H1 (cell line): Measurements from ENCODE around the gene ADAM12. TPM values are rescaled to one million over a fixed set of nuclear protein-coding genes. Genes with fewer than 3 reads are reported as not detected.

Source experiments
- CTCF ChIA-PET: fragments of 300-600 bp; sonication (Branson Sonifier 250); formaldehyde crosslinking; loops from one replicate; lab custom pipeline; 2021; ENCODE audit not compliant: partially characterized antibody; lab: Charles Lee
- POLR2A ChIA-PET: fragments of 300-600 bp; sonication (Branson Sonifier 250); formaldehyde crosslinking; loops from one replicate; lab custom pipeline; 2021; ENCODE audit warnings: inconsistent platforms; ENCODE audit not compliant: partially characterized antibody; lab: Charles Lee
- DNase-seq, 2 experiments: peaks; one replicate each; pipeline versions ENCODE4 v3.0.0 to v3.0.0-alpha.2; 2010 to 2022; ENCODE audit warnings: low spot score in 2 of 2, low read depth in 1 of 2, mixed read lengths in 1 of 2
- FAIRE-seq: peaks from 2 replicates; lab custom pipeline; 2011; peaks lifted over from hg19 to GRCh38; lab: Jason Lieb, UNC
- H2AFZ ChIP-seq: 2 replicates; pipeline ENCODE4 v1.8.1; 2012; ENCODE audit warnings: low read length, inconsistent platforms
- H2AK5ac ChIP-seq: 2 replicates; pipeline ENCODE4 v1.6.1; 2013; ENCODE audit warnings: low read depth, low read length
- H2BK120ac ChIP-seq: replicated peaks from 2 replicates; pipeline ENCODE3; 2013; ENCODE audit warnings: low read depth, low read length, inconsistent platforms
- H2BK12ac ChIP-seq: 2 replicates; pipeline ENCODE4 v1.6.1; 2013; ENCODE audit warnings: low read depth, low read length
- H2BK15ac ChIP-seq: 2 replicates; pipeline ENCODE4 v1.6.1; 2013; ENCODE audit warnings: low read length
- H2BK20ac ChIP-seq: 2 replicates; pipeline ENCODE4 v1.6.1; 2013; ENCODE audit warnings: low read length
- H2BK5ac ChIP-seq: 2 replicates; pipeline ENCODE4 v1.6.1; 2013; ENCODE audit warnings: low read depth, low read length
- H3K14ac ChIP-seq: 2 replicates; pipeline ENCODE4 v1.6.1; 2013; ENCODE audit warnings: inconsistent platforms; ENCODE audit not compliant: insufficient read length
- H3K18ac ChIP-seq: 2 replicates; pipeline ENCODE4 v1.6.1; 2013; ENCODE audit warnings: low read length; ENCODE audit errors: extremely low read depth
- H3K23ac ChIP-seq: 2 replicates; pipeline ENCODE4 v1.6.1; 2013; ENCODE audit warnings: inconsistent platforms; ENCODE audit not compliant: insufficient read length
- H3K23me2 ChIP-seq: 2 replicates; pipeline ENCODE4 v1.6.1; 2013; ENCODE audit warnings: low read depth, low read length
- H3K27ac ChIP-seq: 2 replicates; pipeline ENCODE4 v1.6.1; 2011; ENCODE audit warnings: low read depth, low read length, inconsistent platforms
- H3K27me3 ChIP-seq, 4 experiments: replicated peaks in 1 of 4; 1 replicate in 1 of 4; 2 replicates in 3 of 4; pipeline versions ENCODE4 v1.6.1 to v1.8.1; 2011 to 2013; ENCODE audit warnings: low read length in 3 of 4, mild to moderate bottlenecking in 3 of 4, inconsistent platforms in 2 of 4, mixed read lengths in 2 of 4, moderate library complexity in 1 of 4; ENCODE audit not compliant: control insufficient read depth in 3 of 4, insufficient read depth in 3 of 4; ENCODE audit errors: extremely low read depth in 1 of 4
- H3K36me3 ChIP-seq, 4 experiments: 2 replicates each; pipeline versions ENCODE4 v1.6.1 to v1.8.1; 2011 to 2013; ENCODE audit warnings: mild to moderate bottlenecking in 4 of 4, low read length in 3 of 4, moderate library complexity in 2 of 4, control low read depth in 1 of 4, inconsistent platforms in 1 of 4; ENCODE audit not compliant: insufficient read depth in 4 of 4, control insufficient read depth in 2 of 4
- H3K4ac ChIP-seq: replicated peaks from 2 replicates; pipeline ENCODE3; 2013; ENCODE audit warnings: low read length, low read depth, mixed read lengths, inconsistent platforms; ENCODE audit not compliant: insufficient read length
- H3K4me1 ChIP-seq, 4 experiments: replicated peaks in 1 of 4; 1 replicate in 1 of 4; 2 replicates in 3 of 4; pipeline versions ENCODE4 v1.6.1 to v1.8.1; 2011 to 2013; ENCODE audit warnings: low read length in 3 of 4, inconsistent platforms in 2 of 4, mixed read lengths in 1 of 4; ENCODE audit not compliant: insufficient read depth in 4 of 4, control insufficient read depth in 3 of 4
- H3K4me2 ChIP-seq, 2 experiments: 2 replicates each; pipeline versions ENCODE4 v1.6.1 to v1.8.1; 2011 to 2013; ENCODE audit warnings: low read depth in 2 of 2, low read length in 2 of 2, control low read depth in 1 of 2, inconsistent platforms in 1 of 2, mild to moderate bottlenecking in 1 of 2; ENCODE audit not compliant: insufficient read depth in 1 of 2
- H3K4me3 ChIP-seq, 4 experiments: fragments of 200-600, 300-600 bp in 1 of 4; sonication (generic), shearing (Covaris generic), sonication (Bioruptor Twin) in 1 of 4; 2 replicates each; pipeline versions ENCODE4 v1.5.1 to v1.8.1; 2011 to 2016; ENCODE audit warnings: low read length in 4 of 4, low read depth in 3 of 4, control low read depth in 2 of 4, inconsistent platforms in 2 of 4, mild to moderate bottlenecking in 2 of 4, mixed read lengths in 1 of 4, moderate library complexity in 1 of 4; ENCODE audit not compliant: insufficient read depth in 2 of 4; ENCODE audit errors: extremely low read depth in 1 of 4
- H3K56ac ChIP-seq: replicated peaks from 2 replicates; pipeline ENCODE3; 2013; ENCODE audit warnings: low read depth, mild to moderate bottlenecking, mixed read lengths, low read length, inconsistent platforms; ENCODE audit not compliant: insufficient read length
- H3K79me1 ChIP-seq: 2 replicates; pipeline ENCODE4 v1.6.1; 2013; ENCODE audit warnings: low read depth, low read length, control low read depth
- H3K79me2 ChIP-seq, 2 experiments: 2 replicates each; pipeline versions ENCODE4 v1.6.1 to v1.8.1; 2012 to 2013; ENCODE audit warnings: low read length in 2 of 2, mild to moderate bottlenecking in 2 of 2, inconsistent platforms in 1 of 2; ENCODE audit not compliant: insufficient read depth in 2 of 2, control insufficient read depth in 1 of 2
- H3K9ac ChIP-seq, 4 experiments: replicated peaks in 1 of 4; 1 replicate in 1 of 4; 2 replicates in 3 of 4; pipeline versions ENCODE4 v1.6.1 to v1.8.1; 2011 to 2013; ENCODE audit warnings: low read depth in 3 of 4, low read length in 3 of 4, control low read depth in 2 of 4, mild to moderate bottlenecking in 2 of 4, moderate library complexity in 2 of 4, inconsistent platforms in 1 of 4; ENCODE audit errors: extremely low read depth in 1 of 4
- H3K9me3 ChIP-seq, 2 experiments: 2 replicates each; pipeline versions ENCODE4 v1.6.1 to v1.8.1; 2012 to 2013; ENCODE audit warnings: mild to moderate bottlenecking in 2 of 2, moderate library complexity in 2 of 2, control low read depth in 1 of 2, inconsistent platforms in 1 of 2, low read depth in 1 of 2, low read length in 1 of 2, mixed read lengths in 1 of 2; ENCODE audit not compliant: insufficient read depth in 2 of 2
- H4K20me1 ChIP-seq, 2 experiments: replicated peaks in 1 of 2; 2 replicates each; pipeline versions ENCODE3 to v1.8.1; 2011 to 2013; ENCODE audit warnings: inconsistent platforms in 2 of 2, low read length in 2 of 2, mild to moderate bottlenecking in 1 of 2; ENCODE audit not compliant: insufficient read depth in 2 of 2, control insufficient read depth in 1 of 2
- H4K5ac ChIP-seq: 2 replicates; pipeline ENCODE4 v1.6.1; 2013; ENCODE audit warnings: low read length, low read depth, mixed read lengths, inconsistent platforms; ENCODE audit not compliant: insufficient read length
- H4K8ac ChIP-seq: 2 replicates; pipeline ENCODE4 v1.8.0; 2013; ENCODE audit warnings: mild to moderate bottlenecking, moderate library complexity, low read length, inconsistent platforms; ENCODE audit not compliant: insufficient read depth; ENCODE audit errors: extremely low read depth
- H4K91ac ChIP-seq: replicated peaks from 2 replicates; pipeline ENCODE3; 2013; ENCODE audit warnings: low read length, mixed read lengths, inconsistent platforms; ENCODE audit not compliant: insufficient read length
- ASH2L ChIP-seq: fragments of 200-600, 300-600 bp; sonication (generic); IDR thresholded peaks from one replicate; pipeline ENCODE4 v1.7.1; 2017; ENCODE audit warnings: low read length
- BCL11A ChIP-seq, 2 experiments: IDR thresholded peaks; one replicate each; pipeline ENCODE4 v1.6.1; 2011; ENCODE audit warnings: low read depth in 2 of 2, low read length in 2 of 2, mild to moderate bottlenecking in 2 of 2
- CEBPB ChIP-seq: IDR thresholded peaks from 2 replicates; pipeline ENCODE4 v1.6.1; 2012; ENCODE audit warnings: low read depth, low read length
- EGR1 ChIP-seq: IDR thresholded peaks from 2 replicates; pipeline ENCODE4 v1.6.1; 2011; ENCODE audit warnings: low read depth, low read length, borderline replicate concordance
- HDAC6 ChIP-seq: IDR thresholded peaks from one replicate; pipeline ENCODE4 v1.7.1; 2012; ENCODE audit warnings: low read depth, mild to moderate bottlenecking, inconsistent platforms, low read length, moderate library complexity
- MAFK ChIP-seq: IDR thresholded peaks from 2 replicates; pipeline ENCODE4 v1.6.1; 2012; ENCODE audit warnings: low read depth, mild to moderate bottlenecking, improper control_type of control experiment, low read length
- POLR2AphosphoS5 ChIP-seq: IDR thresholded peaks from 2 replicates; pipeline ENCODE4 v1.6.1; 2011; ENCODE audit warnings: low read depth, low read length
- RNF2 ChIP-seq: fragments of 200-900, 300-1000 bp; sonication (generic); IDR thresholded peaks from 2 replicates; pipeline ENCODE4 v1.7.1; 2016; ENCODE audit warnings: borderline replicate concordance, low read depth, mild to moderate bottlenecking, antibody characterized with exemption, low read length; ENCODE audit not compliant: poor library complexity, severe bottlenecking; ENCODE audit errors: missing control alignments
- SIRT6 ChIP-seq: IDR thresholded peaks from one replicate; pipeline ENCODE4 v1.7.1; 2012; ENCODE audit warnings: low read length, inconsistent platforms
- SIX5 ChIP-seq: IDR thresholded peaks from 2 replicates; pipeline ENCODE4 v1.6.1; 2011; ENCODE audit warnings: mild to moderate bottlenecking, low read depth, low read length
- SP4 ChIP-seq: IDR thresholded peaks from 2 replicates; pipeline ENCODE4 v1.6.1; 2012; ENCODE audit warnings: low read length, inconsistent platforms
- TAF7 ChIP-seq: optimal IDR thresholded peaks from 2 replicates; pipeline ENCODE3; 2011; ENCODE audit warnings: low read depth, mild to moderate bottlenecking, inconsistent platforms, low read length, moderate library complexity, borderline replicate concordance
- TCF12 ChIP-seq: IDR thresholded peaks from 2 replicates; pipeline ENCODE4 v1.6.1; 2011; ENCODE audit warnings: low read depth, mild to moderate bottlenecking, low read length
- WGBS, 2 experiments: shearing (Covaris generic) in 1 of 2; methylation state at CpG; one replicate each; pipeline versions ENCODE4 v1.1.6 to v1.1.7; 2013 to 2015; ENCODE audit warnings: low lambda C conversion rate in 2 of 2, mixed read lengths in 2 of 2, inconsistent platforms in 1 of 2, low coverage in 1 of 2, missing lambda C conversion rate in 1 of 2; ENCODE audit not compliant: insufficient replicate concordance in 2 of 2, insufficient coverage in 1 of 2, insufficient read length in 1 of 2; ENCODE audit errors: extremely low coverage in 1 of 2, missing lambda C conversion rate in 1 of 2; 5-methylcytosine and 5-hydroxymethylcytosine counted together
- polyA plus RNA-seq, 7 experiments: library from polyadenylated mRNA; depleted of rRNA in 3 of 7; stranded (reverse) in 5 of 7; unstranded in 2 of 7; fragments of >200 nt in 5 of 7; fragments of 200-250 nt in 2 of 7; gene quantifications; 1 replicate in 5 of 7; 2 replicates in 1 of 7; 4 replicates in 1 of 7; pipeline versions ENCODE4 v1.2.1 to v1.2.3, GENCODE V29; 2011 to 2013; ENCODE audit warnings: missing spikeins in 2 of 7, mixed read lengths in 2 of 7
- total RNA-seq: library from RNA; stranded (reverse); fragmentation: NEBNext Ultra II Directional; extraction: Animal tissue kit (Norgen Biotek cat#: 25700); gene quantifications from 2 replicates; pipeline ENCODE4 v1.2.1, GENCODE V29; 2021
- TF ChIP-seq, protein P1 (sequence below): IDR thresholded peaks from 2 replicates; pipeline ENCODE4 v1.6.1; 2012; ENCODE audit warnings: inconsistent platforms
- TF ChIP-seq, protein P2 (sequence below): IDR thresholded peaks from 2 replicates; pipeline ENCODE4 v1.6.1; 2011; ENCODE audit warnings: low read depth, mild to moderate bottlenecking, low read length; ENCODE audit not compliant: insufficient read depth

The ADAM12 gene
- total and polyA plus RNA-seq, 2 of the 8 experiments (the other 6 are each of a cell fraction or from before 2014, with no cell fraction given): 0.07 to 0.17 TPM

DNA sequence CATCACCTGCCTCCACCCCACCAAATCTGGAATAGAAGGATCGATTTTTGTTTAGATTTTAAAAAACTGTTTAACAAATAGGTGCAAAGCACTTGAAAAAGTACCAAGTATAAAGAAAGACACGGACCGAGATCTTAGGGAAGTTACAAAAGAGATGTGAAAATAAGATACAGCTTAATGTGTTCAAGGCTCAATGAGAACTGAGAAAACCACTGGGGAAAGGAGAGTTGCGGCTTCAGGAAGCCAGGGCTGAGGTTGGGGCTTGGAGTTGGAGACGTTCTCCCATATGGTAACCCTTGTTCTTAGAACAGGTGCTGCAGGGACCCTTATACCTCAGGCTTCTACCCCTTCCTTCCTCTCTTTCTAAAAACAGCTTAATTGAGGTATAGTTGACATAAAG, 351.8 kb downstream of the ADAM12 start:
- FAIRE-seq: no peak
- Histone ChIP-seq H4K8ac (no peak overlapping the region), H3K4me2 (no peak overlapping the region), H2BK15ac (no peak overlapping the region), H2BK20ac (no peak overlapping the region), H3K23ac (no peak overlapping the region), H2BK5ac (no peak overlapping the region), H3K79me1 (no peaks in the 10 kb centered on the region), H2AFZ (no peak overlapping the region), H2BK12ac (no peak overlapping the region), H3K4me3 (no peak overlapping the region), H2AK5ac (no peak overlapping the region), H3K14ac (no peak overlapping the region), H2BK120ac (no peak overlapping the region), H3K36me3 (no peaks in the 10 kb centered on the region; a peak in 1 of 8 replicates), H3K9me3 (0 out of 4 replicates have a peak, but pooled peaks cover 0 to 3% of the 10 kb centered on the region in 2 experiments), H3K4ac (no peak overlapping the region), H3K79me2 (no peaks in the 10 kb centered on the region), H3K18ac (no peak overlapping the region), H3K27me3 (no peaks in the 10 kb centered on the region), H3K56ac (no peak overlapping the region), H3K23me2 (no peaks in the 10 kb centered on the region), H4K5ac (no peak overlapping the region), H4K20me1 (no peaks in the 10 kb centered on the region), H3K4me1 (peaks cover 0 to 5% (median 3%) of the 10 kb centered on the region in 4 experiments; a peak in 1 of 7 replicates), H4K91ac (no peak overlapping the region), H3K27ac (no peak overlapping the region), H3K9ac (no peak overlapping the region)
- DNase-seq: no peak
- POLR2A ChIA-PET: interaction anchor here (0.6 kb wide), 1 partner anchor 135 kb away, joined by 3 read pairs; no protein-coding TSS in a partner anchor
- CTCF ChIA-PET: no interaction called here
- 91% methylated on average over 5 of the region's 5 CpGs; no CpG with 5 or more reads in 1 of the 2 experiments for WGBS, 2 experiments
- TF ChIP-seq CEBPB (no peak), RNF2 (no peak), TCF12 (no peak), BCL11A (IDR thresholded peaks at IDR 0.05; ENCODE audit: low read depth in 2 of 2, low read length in 2 of 2) (no peak), ASH2L (no peak), SIX5 (no peak), SIRT6 (no peak), SP4 (no peak), TAF7 (no peak), HDAC6 (no peak), MAFK (no peak), EGR1 (no peak), POLR2AphosphoS5 (no peak)
- TF ChIP-seq, protein P1, sequence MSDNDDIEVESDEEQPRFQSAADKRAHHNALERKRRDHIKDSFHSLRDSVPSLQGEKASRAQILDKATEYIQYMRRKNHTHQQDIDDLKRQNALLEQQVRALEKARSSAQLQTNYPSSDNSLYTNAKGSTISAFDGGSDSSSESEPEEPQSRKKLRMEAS: no peak
- TF ChIP-seq, protein P2, sequence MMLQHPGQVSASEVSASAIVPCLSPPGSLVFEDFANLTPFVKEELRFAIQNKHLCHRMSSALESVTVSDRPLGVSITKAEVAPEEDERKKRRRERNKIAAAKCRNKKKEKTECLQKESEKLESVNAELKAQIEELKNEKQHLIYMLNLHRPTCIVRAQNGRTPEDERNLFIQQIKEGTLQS: no peak
